HL-60/S4 (cell line): ENCODE data around the gene RAB40C.
"Not testable (repeated sequence)": the region's sequence is repeated elsewhere in the genome, so short reads cannot be mapped to it uniquely, and the experiment has no call there.

Experiments used
- in situ Hi-C: fragments of 300-500 bp; cut with MboI; formaldehyde crosslinking; loops from 2 replicates; pipeline ENCODE4 v1.14.3; 2022; ENCODE audit warnings: low sequenced_read_pairs

RAB40C gene

GRCh38 chr16:586645-587590 is 2.9 kb upstream of the RAB40C start:
- in situ Hi-C loops = no loop called here

- in situ Hi-C loops = no loop called here
Measured at GRCh38 chr16:588639-588888, 1.3 kb upstream of the RAB40C start.

GRCh38 chr16:588889-589657 is 793 bp upstream of the RAB40C start:
- in situ Hi-C loops = no loop called here

GRCh38 chr16:590188-590814 is 435 bp downstream of the RAB40C start:
- in situ Hi-C loops = no loop called here

- in situ Hi-C loops = no loop called here
Measured at GRCh38 chr16:590815-591200, 942 bp downstream of the RAB40C start.

GRCh38 chr16:591231-591630 is 1.4 kb downstream of the RAB40C start:
- in situ Hi-C loops = no loop called here

- in situ Hi-C loops = no loop called here
Measured at GRCh38 chr16:591892-592517, 2.1 kb downstream of the RAB40C start.

GRCh38 chr16:592518-593306 is 2.8 kb downstream of the RAB40C start:
- in situ Hi-C loops = no loop called here

GRCh38 chr16:593406-593805 is 3.5 kb downstream of the RAB40C start:
- in situ Hi-C loops = no loop called here

GRCh38 chr16:593807-594206 is 3.9 kb downstream of the RAB40C start:
- in situ Hi-C loops = no loop called here

- in situ Hi-C loops = no loop called here
Measured at GRCh38 chr16:595094-595528, 5.2 kb downstream of the RAB40C start.

- in situ Hi-C loops = no loop called here
Measured at GRCh38 chr16:595942-596735, 6.3 kb downstream of the RAB40C start.

GRCh38 chr16:596736-597060 is 6.8 kb downstream of the RAB40C start:
- in situ Hi-C loops = no loop called here

GRCh38 chr16:597655-598054 is 7.8 kb downstream of the RAB40C start:
- in situ Hi-C loops = not testable (repeated sequence)

GRCh38 chr16:598823-599739 is 9.2 kb downstream of the RAB40C start:
- in situ Hi-C loops = no loop called here

- in situ Hi-C loops = no loop called here
Measured at GRCh38 chr16:600781-601180, 10.9 kb downstream of the RAB40C start.

- in situ Hi-C loops = no loop called here
Measured at GRCh38 chr16:603933-604332, 14.1 kb downstream of the RAB40C start.

GRCh38 chr16:606656-607307 is 16.9 kb downstream of the RAB40C start:
- in situ Hi-C loops = no loop called here
